SK-N-SH treated with all-trans-retinoic acid at 6 μM for 48 hours (cell line): Measurements from ENCODE around the gene NFYA.

ENCODE experiments used
- ATAC-seq: fragments of 200-7000 bp; cut with Tn5 transposase; 3 replicates; pipeline ENCODE4 v1.9.1; 2020; ENCODE audit warnings: mild to moderate bottlenecking, moderate library complexity
- BACH2 ChIP-seq: fragments of 250-450 bp; sonication (Bioruptor Pico); IDR thresholded peaks from 2 replicates; pipeline ENCODE4 v1.9.0; 2021; ENCODE audit warnings: mild to moderate bottlenecking, borderline replicate concordance
- CREB5 ChIP-seq: fragments of 250-450 bp; sonication (Bioruptor Pico); IDR thresholded peaks from 2 replicates; pipeline ENCODE4 v1.5.1; 2020; ENCODE audit warnings: low read depth, mild to moderate bottlenecking, moderate library complexity
- CSDC2 ChIP-seq: fragments of 250-450 bp; sonication (Bioruptor Pico); IDR thresholded peaks from 2 replicates; pipeline ENCODE4 v1.5.0; 2020; ENCODE audit warnings: mild to moderate bottlenecking, moderate library complexity
- ESRRG ChIP-seq: fragments of 250-450 bp; sonication (Bioruptor Pico); IDR thresholded peaks from 2 replicates; pipeline ENCODE4 v1.6.1; 2021; ENCODE audit warnings: mild to moderate bottlenecking
- GLIS3 ChIP-seq: fragments of 250-450 bp; sonication (Bioruptor Pico); IDR thresholded peaks from 2 replicates; pipeline ENCODE4 v1.5.0; 2020; ENCODE audit warnings: mild to moderate bottlenecking, moderate library complexity
- ISL1 ChIP-seq: fragments of 250-450 bp; sonication (Bioruptor Pico); IDR thresholded peaks from 2 replicates; pipeline ENCODE4 v2.1.2; 2022; ENCODE audit warnings: mild to moderate bottlenecking, moderate library complexity
- OSR1 ChIP-seq: fragments of 250-450 bp; sonication (Bioruptor Pico); IDR thresholded peaks from 2 replicates; pipeline ENCODE4 v1.8.0; 2022; ENCODE audit warnings: moderate library complexity, mild to moderate bottlenecking, inconsistent platforms
- PATZ1 ChIP-seq: fragments of 250-450 bp; sonication (Bioruptor Pico); IDR thresholded peaks from 2 replicates; pipeline ENCODE4 v1.8.0; 2020; ENCODE audit warnings: mild to moderate bottlenecking, moderate library complexity, borderline replicate concordance
- PPARA ChIP-seq: fragments of 250-450 bp; sonication (Bioruptor Pico); IDR thresholded peaks from 2 replicates; pipeline ENCODE4 v1.5.0; 2020; ENCODE audit warnings: mild to moderate bottlenecking, borderline replicate concordance
- RARB ChIP-seq: fragments of 250-450 bp; sonication (Bioruptor Pico); IDR thresholded peaks from 2 replicates; pipeline ENCODE4 v1.8.0; 2021; ENCODE audit warnings: mild to moderate bottlenecking, moderate library complexity
- SNAI2 ChIP-seq: fragments of 250-450 bp; sonication (Bioruptor Pico); IDR thresholded peaks from 2 replicates; pipeline ENCODE4 v1.5.0; 2020; ENCODE audit warnings: mild to moderate bottlenecking, moderate library complexity
- TCF4 ChIP-seq: fragments of 250-450 bp; sonication (Bioruptor Pico); IDR thresholded peaks from 2 replicates; pipeline ENCODE4 v1.8.0; 2021; ENCODE audit warnings: mild to moderate bottlenecking, moderate library complexity, borderline replicate concordance
- TOX ChIP-seq: fragments of 250-450 bp; sonication (Bioruptor Pico); IDR thresholded peaks from 2 replicates; pipeline ENCODE4 v1.8.0; 2021; ENCODE audit warnings: mild to moderate bottlenecking, moderate library complexity, borderline replicate concordance
- ZC3H10 ChIP-seq: fragments of 250-450 bp; sonication (Bioruptor Pico); IDR thresholded peaks from 2 replicates; pipeline ENCODE4 v1.5.1; 2021; ENCODE audit warnings: mild to moderate bottlenecking, moderate library complexity
- ZFP3 ChIP-seq: fragments of 250-450 bp; sonication (Bioruptor Pico); IDR thresholded peaks from 2 replicates; pipeline ENCODE4 v1.5.0; 2020; ENCODE audit warnings: mild to moderate bottlenecking, moderate library complexity
- ZFP30 ChIP-seq: fragments of 450-650 bp; formaldehyde crosslinking; IDR thresholded peaks from 2 replicates; pipeline ENCODE4 v1.5.0; 2022; ENCODE audit warnings: mild to moderate bottlenecking, moderate library complexity
- ZNF565 ChIP-seq: fragments of 450-650 bp; formaldehyde crosslinking; conservative IDR thresholded peaks from 2 replicates; pipeline ENCODE4 v1.5.0; 2020; ENCODE audit warnings: low read depth, mild to moderate bottlenecking, moderate library complexity
- TF ChIP-seq, protein P1 (sequence below): fragments of 250-450 bp; sonication (Bioruptor Pico); IDR thresholded peaks from 2 replicates; pipeline ENCODE4 v1.5.1; 2021; ENCODE audit warnings: mild to moderate bottlenecking, moderate library complexity
- TF ChIP-seq, protein P2 (sequence below): fragments of 250-450 bp; sonication (Bioruptor Pico); IDR thresholded peaks from 2 replicates; pipeline ENCODE4 v1.5.0; 2020; ENCODE audit warnings: mild to moderate bottlenecking, moderate library complexity

The NFYA gene

DNA sequence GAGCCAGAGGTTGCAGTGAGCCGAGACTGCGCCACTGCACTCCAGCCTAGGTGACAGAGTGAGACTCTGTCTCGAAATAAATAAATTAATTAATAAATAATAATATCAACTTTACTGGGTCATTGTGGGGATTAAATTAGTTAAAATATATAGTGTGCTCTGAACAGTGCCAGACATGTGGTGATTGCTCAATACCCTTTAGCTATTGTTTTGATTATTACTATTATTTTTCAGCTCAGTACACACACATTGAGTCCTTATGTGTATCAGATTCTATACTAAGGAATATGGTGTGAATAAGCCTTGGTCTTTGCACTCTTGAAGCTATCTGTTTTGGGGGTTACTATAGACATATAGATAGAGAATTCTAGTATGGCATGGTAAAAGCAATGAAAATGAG, 52.5 kb downstream of the NFYA start (continued):
- TF ChIP-seq PATZ1 (CRISPR knock-in tag) (no peak), ZNF565 (CRISPR knock-in tag) (no peak), ZC3H10 (no peak), RARB (no peak), OSR1 (CRISPR knock-in tag) (no peak)

DNA sequence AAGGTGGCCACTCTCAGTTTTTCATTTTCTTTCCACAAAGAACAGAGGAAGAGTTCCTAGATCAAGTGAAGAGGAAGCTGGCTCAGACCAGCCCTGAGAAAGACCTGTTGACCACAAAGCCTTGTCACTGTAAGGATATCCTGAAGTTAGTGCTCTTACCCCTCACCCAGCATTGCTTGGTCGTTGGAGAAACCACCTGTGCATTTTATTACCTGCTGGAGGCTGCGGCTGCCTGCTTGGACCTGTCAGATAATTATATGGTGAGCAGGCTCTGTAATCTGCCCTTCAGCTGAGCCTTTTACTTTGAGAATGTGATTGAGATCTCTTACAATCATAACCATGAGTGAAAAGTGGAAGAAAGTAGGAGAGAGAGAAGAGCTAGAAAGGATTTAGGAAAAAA, 59.5 kb downstream of the NFYA start:
- no peak for ATAC-seq
- TF ChIP-seq ISL1 (CRISPR knock-in tag) (no peak), ZFP3 (CRISPR knock-in tag) (no peak), CSDC2 (no peak), PATZ1 (CRISPR knock-in tag) (no peak)

DNA sequence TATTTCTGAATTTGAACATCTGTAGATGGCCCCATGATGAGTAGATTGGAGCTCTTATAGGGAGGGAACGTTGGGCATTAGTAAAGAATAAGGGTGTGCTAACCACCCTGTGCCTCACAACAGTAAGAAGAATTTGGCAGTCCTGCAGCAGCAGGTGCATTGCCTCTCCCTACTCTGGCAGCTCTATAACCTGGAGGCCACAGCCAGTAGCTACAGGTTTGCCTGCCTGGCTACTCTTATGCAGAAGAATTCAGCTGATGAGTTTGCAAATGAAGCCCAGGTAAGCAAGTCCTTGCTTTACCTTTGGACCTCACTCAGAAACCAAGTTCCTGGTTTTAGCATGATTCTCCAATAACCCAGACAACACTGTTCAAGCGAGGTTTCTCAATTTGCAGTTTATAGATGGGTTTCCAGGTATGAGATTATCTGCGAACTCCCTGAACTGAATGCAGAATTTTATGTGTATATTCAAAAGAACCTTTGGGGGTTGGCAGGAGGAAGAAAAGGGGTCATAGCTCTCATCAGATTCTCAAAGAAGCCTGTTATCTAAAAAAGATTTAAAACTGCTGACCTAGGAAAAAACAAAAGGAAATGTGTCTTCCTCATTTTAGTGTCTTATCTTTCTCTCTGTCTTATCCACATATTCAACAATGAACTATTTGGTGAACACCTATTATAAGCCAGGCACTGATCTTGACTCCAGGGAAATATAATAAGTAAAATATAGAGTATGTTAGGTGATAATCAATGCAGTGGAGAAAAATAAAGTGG, 62.5 kb downstream of the NFYA start:
- TF ChIP-seq RARB, result no peak
- TF ChIP-seq, protein P1, sequence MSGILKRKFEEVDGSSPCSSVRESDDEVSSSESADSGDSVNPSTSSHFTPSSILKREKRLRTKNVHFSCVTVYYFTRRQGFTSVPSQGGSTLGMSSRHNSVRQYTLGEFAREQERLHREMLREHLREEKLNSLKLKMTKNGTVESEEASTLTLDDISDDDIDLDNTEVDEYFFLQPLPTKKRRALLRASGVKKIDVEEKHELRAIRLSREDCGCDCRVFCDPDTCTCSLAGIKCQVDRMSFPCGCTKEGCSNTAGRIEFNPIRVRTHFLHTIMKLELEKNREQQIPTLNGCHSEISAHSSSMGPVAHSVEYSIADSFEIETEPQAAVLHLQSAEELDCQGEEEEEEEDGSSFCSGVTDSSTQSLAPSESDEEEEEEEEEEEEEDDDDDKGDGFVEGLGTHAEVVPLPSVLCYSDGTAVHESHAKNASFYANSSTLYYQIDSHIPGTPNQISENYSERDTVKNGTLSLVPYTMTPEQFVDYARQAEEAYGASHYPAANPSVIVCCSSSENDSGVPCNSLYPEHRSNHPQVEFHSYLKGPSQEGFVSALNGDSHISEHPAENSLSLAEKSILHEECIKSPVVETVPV, result no peak
- TF ChIP-seq CSDC2, result no peak
- TF ChIP-seq TCF4 (CRISPR knock-in tag), result no peak
- no peak for TF ChIP-seq CREB5 (CRISPR knock-in tag)
- TF ChIP-seq, protein P2, sequence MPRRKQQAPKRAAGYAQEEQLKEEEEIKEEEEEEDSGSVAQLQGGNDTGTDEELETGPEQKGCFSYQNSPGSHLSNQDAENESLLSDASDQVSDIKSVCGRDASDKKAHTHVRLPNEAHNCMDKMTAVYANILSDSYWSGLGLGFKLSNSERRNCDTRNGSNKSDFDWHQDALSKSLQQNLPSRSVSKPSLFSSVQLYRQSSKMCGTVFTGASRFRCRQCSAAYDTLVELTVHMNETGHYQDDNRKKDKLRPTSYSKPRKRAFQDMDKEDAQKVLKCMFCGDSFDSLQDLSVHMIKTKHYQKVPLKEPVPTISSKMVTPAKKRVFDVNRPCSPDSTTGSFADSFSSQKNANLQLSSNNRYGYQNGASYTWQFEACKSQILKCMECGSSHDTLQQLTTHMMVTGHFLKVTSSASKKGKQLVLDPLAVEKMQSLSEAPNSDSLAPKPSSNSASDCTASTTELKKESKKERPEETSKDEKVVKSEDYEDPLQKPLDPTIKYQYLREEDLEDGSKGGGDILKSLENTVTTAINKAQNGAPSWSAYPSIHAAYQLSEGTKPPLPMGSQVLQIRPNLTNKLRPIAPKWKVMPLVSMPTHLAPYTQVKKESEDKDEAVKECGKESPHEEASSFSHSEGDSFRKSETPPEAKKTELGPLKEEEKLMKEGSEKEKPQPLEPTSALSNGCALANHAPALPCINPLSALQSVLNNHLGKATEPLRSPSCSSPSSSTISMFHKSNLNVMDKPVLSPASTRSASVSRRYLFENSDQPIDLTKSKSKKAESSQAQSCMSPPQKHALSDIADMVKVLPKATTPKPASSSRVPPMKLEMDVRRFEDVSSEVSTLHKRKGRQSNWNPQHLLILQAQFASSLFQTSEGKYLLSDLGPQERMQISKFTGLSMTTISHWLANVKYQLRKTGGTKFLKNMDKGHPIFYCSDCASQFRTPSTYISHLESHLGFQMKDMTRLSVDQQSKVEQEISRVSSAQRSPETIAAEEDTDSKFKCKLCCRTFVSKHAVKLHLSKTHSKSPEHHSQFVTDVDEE, result no peak
- TF ChIP-seq ESRRG (CRISPR knock-in tag), result no peak
- no peak for TF ChIP-seq ZFP30 (CRISPR knock-in tag)
- no peak for TF ChIP-seq TOX (CRISPR knock-in tag)
- TF ChIP-seq PATZ1 (CRISPR knock-in tag), result no peak
- no peak for TF ChIP-seq ISL1 (CRISPR knock-in tag)
- no peak for TF ChIP-seq ZNF565 (CRISPR knock-in tag)
- TF ChIP-seq SNAI2 (CRISPR knock-in tag), result no peak
- no peak for TF ChIP-seq ZC3H10
- TF ChIP-seq PPARA (CRISPR knock-in tag), result no peak
- no peak for TF ChIP-seq BACH2
- TF ChIP-seq OSR1 (CRISPR knock-in tag), result no peak
- no peak for TF ChIP-seq GLIS3 (CRISPR knock-in tag)
- ATAC-seq, result no peak
